Osteoblast (primary cell): ENCODE measurements around the gene SMARCA4. TPM values are rescaled to one million over a fixed set of nuclear protein-coding genes. Genes with fewer than 3 reads are reported as not detected.

Experiments
- DNase-seq: peaks from one replicate; pipeline ENCODE4 v3.0.0; 2011; ENCODE audit warnings: low spot score, mixed read lengths; ENCODE audit not compliant: insufficient read length; ENCODE audit errors: missing footprints
- H2AFZ ChIP-seq: 2 replicates; pipeline ENCODE4 v1.6.0; 2011; ENCODE audit warnings: mild to moderate bottlenecking, low read length
- H3K27ac ChIP-seq: 2 replicates; pipeline ENCODE4 v1.5.1; 2011; ENCODE audit warnings: mild to moderate bottlenecking, low read depth, low read length, moderate library complexity
- H3K27me3 ChIP-seq: 2 replicates; pipeline ENCODE4 v1.6.0; 2012; ENCODE audit warnings: mild to moderate bottlenecking, control low read depth, inconsistent platforms, low read length, moderate library complexity; ENCODE audit not compliant: insufficient read depth
- H3K36me3 ChIP-seq: 2 replicates; pipeline ENCODE4 v1.5.1; 2011; ENCODE audit warnings: mild to moderate bottlenecking, low read length, control low read depth, moderate library complexity; ENCODE audit not compliant: insufficient read depth
- H3K4me1 ChIP-seq: 2 replicates; pipeline ENCODE4 v1.5.1; 2011; ENCODE audit warnings: mild to moderate bottlenecking, low read length, control low read depth, moderate library complexity; ENCODE audit not compliant: insufficient read depth
- H3K4me2 ChIP-seq: 2 replicates; pipeline ENCODE4 v1.6.0; 2011; ENCODE audit warnings: mild to moderate bottlenecking, low read length; ENCODE audit not compliant: insufficient read depth
- H3K4me3 ChIP-seq: fragments of 200-600 bp; sonication (generic); 3 replicates; pipeline ENCODE4 v1.5.1; 2012; ENCODE audit warnings: mild to moderate bottlenecking, low read length, inconsistent platforms; ENCODE audit not compliant: insufficient read depth
- H3K79me2 ChIP-seq: 2 replicates; pipeline ENCODE4 v1.6.0; 2012; ENCODE audit warnings: mild to moderate bottlenecking, low read length, control low read depth, inconsistent platforms; ENCODE audit not compliant: insufficient read depth
- H3K9me3 ChIP-seq: 2 replicates; pipeline ENCODE4 v1.5.1; 2011; ENCODE audit warnings: low read depth, low read length, control low read depth
- H4K20me1 ChIP-seq: 2 replicates; pipeline ENCODE4 v1.6.0; 2012; ENCODE audit warnings: mild to moderate bottlenecking, low read length, control low read depth; ENCODE audit not compliant: insufficient read depth
- total RNA-seq: library from RNA; depleted of rRNA; stranded (reverse); fragments of >200 nt; gene quantifications from 2 replicates; pipeline ENCODE4 v1.2.3, GENCODE V29; 2012
- TF ChIP-seq, protein P1 (sequence below): IDR thresholded peaks from 2 replicates; pipeline ENCODE4 v1.5.1; 2011; ENCODE audit warnings: mild to moderate bottlenecking, low read depth, low read length, moderate library complexity; ENCODE audit errors: extremely low read depth

The SMARCA4 gene
- total RNA-seq, 1 donor = 52.8 TPM

GRCh38 chr19:11034449-11035213 lies 73.8 kb downstream of the SMARCA4 start:
- Histone ChIP-seq H3K4me1 (no peaks in the 10 kb centered on the region), H2AFZ (no peak overlapping the region), H3K36me3 (peaks cover 79% of the 10 kb centered on the region), H3K9me3 (no peaks in the 10 kb centered on the region), H4K20me1 (peaks cover 19% of the 10 kb centered on the region), H3K79me2 (peaks cover 16% of the 10 kb centered on the region), H3K4me3 (no peak overlapping the region), H3K4me2 (no peak overlapping the region), H3K27ac (no peak overlapping the region), H3K27me3 (no peaks in the 10 kb centered on the region)
- DNase-seq = no peak
- TF ChIP-seq, protein P1, sequence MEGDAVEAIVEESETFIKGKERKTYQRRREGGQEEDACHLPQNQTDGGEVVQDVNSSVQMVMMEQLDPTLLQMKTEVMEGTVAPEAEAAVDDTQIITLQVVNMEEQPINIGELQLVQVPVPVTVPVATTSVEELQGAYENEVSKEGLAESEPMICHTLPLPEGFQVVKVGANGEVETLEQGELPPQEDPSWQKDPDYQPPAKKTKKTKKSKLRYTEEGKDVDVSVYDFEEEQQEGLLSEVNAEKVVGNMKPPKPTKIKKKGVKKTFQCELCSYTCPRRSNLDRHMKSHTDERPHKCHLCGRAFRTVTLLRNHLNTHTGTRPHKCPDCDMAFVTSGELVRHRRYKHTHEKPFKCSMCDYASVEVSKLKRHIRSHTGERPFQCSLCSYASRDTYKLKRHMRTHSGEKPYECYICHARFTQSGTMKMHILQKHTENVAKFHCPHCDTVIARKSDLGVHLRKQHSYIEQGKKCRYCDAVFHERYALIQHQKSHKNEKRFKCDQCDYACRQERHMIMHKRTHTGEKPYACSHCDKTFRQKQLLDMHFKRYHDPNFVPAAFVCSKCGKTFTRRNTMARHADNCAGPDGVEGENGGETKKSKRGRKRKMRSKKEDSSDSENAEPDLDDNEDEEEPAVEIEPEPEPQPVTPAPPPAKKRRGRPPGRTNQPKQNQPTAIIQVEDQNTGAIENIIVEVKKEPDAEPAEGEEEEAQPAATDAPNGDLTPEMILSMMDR = no peak

- H3K9me3 ChIP-seq = no peaks in the 10 kb centered on the region
- peaks cover 78% of the 10 kb centered on the region for H3K36me3 ChIP-seq
- no peak overlapping the region for H3K27ac ChIP-seq
- H4K20me1 ChIP-seq = peaks cover 13% of the 10 kb centered on the region
- H2AFZ ChIP-seq = no peak overlapping the region
- H3K79me2 ChIP-seq = peaks cover 16% of the 10 kb centered on the region
- peak; percentile 100 for DNase-seq
- no peak overlapping the region for H3K4me3 ChIP-seq
- H3K4me2 ChIP-seq = no peak overlapping the region
- TF ChIP-seq, protein P1 = peak; percentile 90
- no peaks in the 10 kb centered on the region for H3K4me1 ChIP-seq
- no peaks in the 10 kb centered on the region for H3K27me3 ChIP-seq
Observed at GRCh38 chr19:11035441-11036377, 74.9 kb downstream of the SMARCA4 start.

GRCh38 chr19:11038511-11038910 lies 77.7 kb downstream of the SMARCA4 start:
- no peak overlapping the region for H3K27ac ChIP-seq
- H3K27me3 ChIP-seq = no peaks in the 10 kb centered on the region
- no peak overlapping the region for H2AFZ ChIP-seq
- TF ChIP-seq, protein P1 = no peak
- no peak overlapping the region for H3K4me2 ChIP-seq
- H4K20me1 ChIP-seq = peaks cover 9% of the 10 kb centered on the region
- H3K36me3 ChIP-seq = peaks cover 70% of the 10 kb centered on the region
- no peak overlapping the region for H3K4me3 ChIP-seq
- no peaks in the 10 kb centered on the region for H3K4me1 ChIP-seq
- peaks cover 16% of the 10 kb centered on the region for H3K79me2 ChIP-seq
- no peaks in the 10 kb centered on the region for H3K9me3 ChIP-seq
- no peak for DNase-seq

GRCh38 chr19:11041194-11041593 lies 80.4 kb downstream of the SMARCA4 start:
- Histone ChIP-seq H3K27ac (no peak overlapping the region), H2AFZ (no peak overlapping the region), H3K27me3 (no peaks in the 10 kb centered on the region), H3K79me2 (peaks cover 16% of the 10 kb centered on the region), H3K4me1 (no peaks in the 10 kb centered on the region), H3K4me2 (no peak overlapping the region), H3K9me3 (no peaks in the 10 kb centered on the region), H4K20me1 (no peaks in the 10 kb centered on the region), H3K36me3 (peaks cover 57% of the 10 kb centered on the region), H3K4me3 (no peak overlapping the region)
- TF ChIP-seq, protein P1 = no peak
- DNase-seq = no peak
